Thymus (tissue), 14 donors: ENCODE results near the gene CAMSAP2. TPM values are rescaled to one million over a fixed set of nuclear protein-coding genes. Genes with fewer than 3 reads are reported as not detected.

Experiments used
- DNase-seq, 9 donors: peaks; one replicate each; pipeline ENCODE4 v3.0.0-alpha.2; 2013; ENCODE audit warnings: low spot score in 9 of 9, low read depth in 6 of 9, missing footprints in 1 of 9
- H3K27ac ChIP-seq, 2 donors: one replicate each; pipeline ENCODE4 v1.5.1; 2013; ENCODE audit warnings: control low read depth in 1 of 2, low read depth in 1 of 2, low read length in 1 of 2, mild to moderate bottlenecking in 1 of 2, moderate library complexity in 1 of 2
- H3K27me3 ChIP-seq, 2 donors: one replicate each; pipeline ENCODE4 v1.5.1; 2013; ENCODE audit warnings: low read length in 1 of 2; ENCODE audit not compliant: control insufficient read depth in 2 of 2, insufficient read depth in 1 of 2
- H3K36me3 ChIP-seq, 2 donors: one replicate each; pipeline ENCODE4 v1.5.1; 2013; ENCODE audit warnings: low read length in 1 of 2, mild to moderate bottlenecking in 1 of 2, moderate library complexity in 1 of 2; ENCODE audit not compliant: control insufficient read depth in 2 of 2, insufficient read depth in 2 of 2
- H3K4me1 ChIP-seq, 2 donors: one replicate each; pipeline ENCODE4 v1.5.1; 2013; ENCODE audit warnings: low read length in 2 of 2; ENCODE audit not compliant: control insufficient read depth in 2 of 2, insufficient read depth in 2 of 2
- H3K4me3 ChIP-seq, 2 donors: one replicate each; pipeline ENCODE4 v1.5.1; 2013; ENCODE audit warnings: low read length in 2 of 2, control low read depth in 1 of 2, mild to moderate bottlenecking in 1 of 2
- H3K9me3 ChIP-seq, 2 donors: one replicate each; pipeline ENCODE4 v1.5.1; 2013; ENCODE audit warnings: low read length in 1 of 2, mild to moderate bottlenecking in 1 of 2; ENCODE audit not compliant: control insufficient read depth in 2 of 2, insufficient read depth in 1 of 2
- WGBS: extraction: QIAGEN DNeasy Blood & Tissue Kit; methylation state at CpG from one replicate; pipeline ENCODE4 v1.1.7; 2013; 5-methylcytosine and 5-hydroxymethylcytosine counted together
- long read RNA-seq, 10 donors: transcript quantifications; one replicate each; lab custom pipeline, GENCODE V29; 2026
- polyA plus RNA-seq: library from polyadenylated mRNA; stranded (reverse); fragments of 200-250 nt; gene quantifications from one replicate; pipeline ENCODE4 v1.2.3, GENCODE V29; 2013
- total RNA-seq: library from RNA; stranded (reverse); fragments of 120-200 nt; gene quantifications from one replicate; pipeline ENCODE4 v1.2.4, GENCODE V29; 2013
- donor health status: healthy.

Gene CAMSAP2
- total RNA-seq (6.5 TPM), polyA plus RNA-seq (9.2 TPM)
- long read RNA-seq, donor 1 = 0 reads
- long read RNA-seq, donor 2 = 0 reads
- long read RNA-seq, donor 3 = 0 reads
- long read RNA-seq, donor 4 = 0 reads
- long read RNA-seq, donor 5 = 0 reads
- long read RNA-seq, donor 6 = 0 reads
- long read RNA-seq, donor 7 = 0 reads
- long read RNA-seq, donor 8 = 0 reads
- long read RNA-seq, donor 9 = 0 reads
- long read RNA-seq, donor 10 = 0 reads

GRCh38 chr1:200738327-200738948, at the start of gene CAMSAP2:
Gene CAMSAP2 (plus strand): TSS chr1:200738893. CDS start chr1:200739828, 935 bp downstream.
- Histone ChIP-seq H3K27me3 (peaks cover 17 to 28% of the 10 kb centered on the region in 2 donors), H3K4me3 (peak within 1 kb of the TSS; percentile 60 to 83), H3K9me3 (peaks cover 0 to 2% of the 10 kb centered on the region in 2 donors), H3K27ac (peak within 1 kb of the TSS; percentile 79 to 93), H3K4me1 (peaks cover 0 to 12% of the 10 kb centered on the region in 2 donors), H3K36me3 (no peaks in the 10 kb centered on the region)
- peak in 8 of 9 donors; percentile 27 to 72 (median 62) for DNase-seq
- WGBS = 4% methylated on average over 32 of the region's 33 CpGs

GRCh38 chr1:200692316-200692715, 46.4 kb upstream of the CAMSAP2 start:
- Histone ChIP-seq H3K27me3 (no peaks in the 10 kb centered on the region), H3K36me3 (no peaks in the 10 kb centered on the region), H3K4me1 (no peaks in the 10 kb centered on the region), H3K27ac (no peak overlapping the region), H3K4me3 (no peak overlapping the region), H3K9me3 (no peaks in the 10 kb centered on the region)
- WGBS = 99% methylated on average over 1 of the region's 1 CpG
- DNase-seq = no peak

- no peak overlapping the region for H3K27ac ChIP-seq
- DNase-seq = no peak
- no peaks in the 10 kb centered on the region for H3K4me1 ChIP-seq
- H3K4me3 ChIP-seq = no peak overlapping the region
- H3K27me3 ChIP-seq = no peaks in the 10 kb centered on the region
- no peaks in the 10 kb centered on the region for H3K9me3 ChIP-seq
- H3K36me3 ChIP-seq = no peaks in the 10 kb centered on the region
Measured at GRCh38 chr1:200693327-200693726, 45.4 kb upstream of the CAMSAP2 start.

- no peaks in the 10 kb centered on the region for H3K9me3 ChIP-seq
- no peak overlapping the region for H3K4me3 ChIP-seq
- no peak overlapping the region for H3K27ac ChIP-seq
- H3K36me3 ChIP-seq = no peaks in the 10 kb centered on the region
- H3K4me1 ChIP-seq = no peaks in the 10 kb centered on the region
- 97% methylated on average over 3 of the region's 3 CpGs for WGBS
- H3K27me3 ChIP-seq = no peaks in the 10 kb centered on the region
- no peak for DNase-seq
Measured at GRCh38 chr1:200694738-200695137, 44.0 kb upstream of the CAMSAP2 start.

- Histone ChIP-seq H3K9me3 (no peaks in the 10 kb centered on the region), H3K27me3 (no peaks in the 10 kb centered on the region), H3K36me3 (no peaks in the 10 kb centered on the region), H3K4me1 (no peaks in the 10 kb centered on the region), H3K4me3 (no peak overlapping the region), H3K27ac (no peak overlapping the region)
- peak in 1 of 9 donors; percentile 13 for DNase-seq
- 46% methylated on average over 1 of the region's 1 CpG for WGBS
Measured at GRCh38 chr1:200699871-200700270, 38.8 kb upstream of the CAMSAP2 start.

GRCh38 chr1:200704986-200705500, 33.6 kb upstream of the CAMSAP2 start:
- H3K27ac ChIP-seq = no peak overlapping the region
- 83% methylated on average over 3 of the region's 3 CpGs for WGBS
- no peaks in the 10 kb centered on the region for H3K4me1 ChIP-seq
- H3K4me3 ChIP-seq = no peak overlapping the region
- H3K36me3 ChIP-seq = no peaks in the 10 kb centered on the region
- no peaks in the 10 kb centered on the region for H3K27me3 ChIP-seq
- no peaks in the 10 kb centered on the region for H3K9me3 ChIP-seq
- DNase-seq = no peak

GRCh38 chr1:200706111-200706814, 32.4 kb upstream of the CAMSAP2 start:
- no peaks in the 10 kb centered on the region for H3K4me1 ChIP-seq
- no peak overlapping the region for H3K27ac ChIP-seq
- no peak for DNase-seq
- no peaks in the 10 kb centered on the region for H3K36me3 ChIP-seq
- H3K4me3 ChIP-seq = no peak overlapping the region
- no peaks in the 10 kb centered on the region for H3K9me3 ChIP-seq
- no peaks in the 10 kb centered on the region for H3K27me3 ChIP-seq
- WGBS = 84% methylated on average over 4 of the region's 4 CpGs

- Histone ChIP-seq H3K4me1 (no peaks in the 10 kb centered on the region), H3K27ac (no peak overlapping the region), H3K36me3 (no peaks in the 10 kb centered on the region), H3K4me3 (no peak overlapping the region), H3K9me3 (no peaks in the 10 kb centered on the region), H3K27me3 (no peaks in the 10 kb centered on the region)
- WGBS = 96% methylated on average over 5 of the region's 5 CpGs
- DNase-seq = no peak
Measured at GRCh38 chr1:200707116-200707515, 31.6 kb upstream of the CAMSAP2 start.

GRCh38 chr1:200708161-200708560, 30.5 kb upstream of the CAMSAP2 start:
- DNase-seq = no peak
- no peak overlapping the region for H3K27ac ChIP-seq
- no peaks in the 10 kb centered on the region for H3K36me3 ChIP-seq
- H3K4me3 ChIP-seq = no peak overlapping the region
- no peaks in the 10 kb centered on the region for H3K27me3 ChIP-seq
- H3K4me1 ChIP-seq = no peaks in the 10 kb centered on the region
- H3K9me3 ChIP-seq = no peaks in the 10 kb centered on the region
